SK-N-SH treated with all-trans-retinoic acid at 6 μM for 48 hours (cell line): Measurements from ENCODE around the gene CHM.

ENCODE experiments used
- ARNTL ChIP-seq: fragments of 450-650 bp; formaldehyde crosslinking; IDR thresholded peaks from 2 replicates; pipeline ENCODE4 v1.5.0; 2020; ENCODE audit warnings: low read depth, mild to moderate bottlenecking, moderate library complexity, borderline replicate concordance
- CSDC2 ChIP-seq: fragments of 250-450 bp; sonication (Bioruptor Pico); IDR thresholded peaks from 2 replicates; pipeline ENCODE4 v1.5.0; 2020; ENCODE audit warnings: mild to moderate bottlenecking, moderate library complexity
- CSRNP3 ChIP-seq: fragments of 250-450 bp; sonication (Bioruptor Pico); IDR thresholded peaks from 2 replicates; pipeline ENCODE4 v1.5.1; 2021; ENCODE audit warnings: mild to moderate bottlenecking, moderate library complexity
- ISL1 ChIP-seq: fragments of 250-450 bp; sonication (Bioruptor Pico); IDR thresholded peaks from 2 replicates; pipeline ENCODE4 v2.1.2; 2022; ENCODE audit warnings: mild to moderate bottlenecking, moderate library complexity
- OSR1 ChIP-seq: fragments of 250-450 bp; sonication (Bioruptor Pico); IDR thresholded peaks from 2 replicates; pipeline ENCODE4 v1.8.0; 2022; ENCODE audit warnings: moderate library complexity, mild to moderate bottlenecking, inconsistent platforms
- PATZ1 ChIP-seq: fragments of 250-450 bp; sonication (Bioruptor Pico); IDR thresholded peaks from 2 replicates; pipeline ENCODE4 v1.8.0; 2020; ENCODE audit warnings: mild to moderate bottlenecking, moderate library complexity, borderline replicate concordance
- SNAI2 ChIP-seq: fragments of 250-450 bp; sonication (Bioruptor Pico); IDR thresholded peaks from 2 replicates; pipeline ENCODE4 v1.5.0; 2020; ENCODE audit warnings: mild to moderate bottlenecking, moderate library complexity
- TOX ChIP-seq: fragments of 250-450 bp; sonication (Bioruptor Pico); IDR thresholded peaks from 2 replicates; pipeline ENCODE4 v1.8.0; 2021; ENCODE audit warnings: mild to moderate bottlenecking, moderate library complexity, borderline replicate concordance
- TSHZ2 ChIP-seq: fragments of 250-450 bp; sonication (Bioruptor Pico); IDR thresholded peaks from 2 replicates; pipeline ENCODE4 v1.5.0; 2020; ENCODE audit warnings: mild to moderate bottlenecking, moderate library complexity
- ZFP3 ChIP-seq: fragments of 250-450 bp; sonication (Bioruptor Pico); IDR thresholded peaks from 2 replicates; pipeline ENCODE4 v1.5.0; 2020; ENCODE audit warnings: mild to moderate bottlenecking, moderate library complexity
- ZFP30 ChIP-seq: fragments of 450-650 bp; formaldehyde crosslinking; IDR thresholded peaks from 2 replicates; pipeline ENCODE4 v1.5.0; 2022; ENCODE audit warnings: mild to moderate bottlenecking, moderate library complexity
- ZNF8 ChIP-seq: fragments of 450-650 bp; formaldehyde crosslinking; IDR thresholded peaks from 2 replicates; pipeline ENCODE4 v1.5.0; 2020; ENCODE audit warnings: mild to moderate bottlenecking, moderate library complexity

- TF ChIP-seq ZNF8 (CRISPR knock-in tag): no peak
- TF ChIP-seq ARNTL (CRISPR knock-in tag): no peak
- no peak for TF ChIP-seq TSHZ2 (CRISPR knock-in tag)
- no peak for TF ChIP-seq OSR1 (CRISPR knock-in tag)
- TF ChIP-seq CSDC2: no peak
- TF ChIP-seq ZFP30 (CRISPR knock-in tag): no peak
- no peak for TF ChIP-seq SNAI2 (CRISPR knock-in tag)
- no peak for TF ChIP-seq TOX (CRISPR knock-in tag)
- TF ChIP-seq ISL1 (CRISPR knock-in tag): no peak
- no peak for TF ChIP-seq PATZ1 (CRISPR knock-in tag)
- no peak for TF ChIP-seq ZFP3 (CRISPR knock-in tag)
- TF ChIP-seq CSRNP3 (CRISPR knock-in tag): no peak
These were observed 83.6 kb downstream of the CHM start for GRCh38 chrX:85963736-85964135.
